ENCODE measurements around the gene OFD1.

OFD1 gene

GRCh38 chrX:13694359-13694758 is 40.2 kb upstream of the OFD1 start:
- H3K9ac ChIP-seq (ENCODE audit: low read depth, low read length), result no peak overlapping the region
- peaks cover 15% of the 10 kb centered on the region for H3K4me1 ChIP-seq (ENCODE audit: control insufficient read depth, insufficient read depth, low read length)
- H3K4me2 ChIP-seq (ENCODE audit: low read length), result peak overlapping the region; percentile 28
- no peaks in the 10 kb centered on the region for H3K36me3 ChIP-seq (ENCODE audit: insufficient read depth, low read length)
- H3K27me3 ChIP-seq (ENCODE audit: control insufficient read depth, insufficient read depth, low read length), result no peaks in the 10 kb centered on the region
- H3K4me3 ChIP-seq (ENCODE audit: low read length), result no peak overlapping the region
- no peaks in the 10 kb centered on the region for H3K9me3 ChIP-seq (replicated peaks; ENCODE audit: low read length)

GRCh38 chrX:13694983-13695382 is 39.6 kb upstream of the OFD1 start:
- no peaks in the 10 kb centered on the region for H3K27me3 ChIP-seq (ENCODE audit: control insufficient read depth, insufficient read depth, low read length)
- no peaks in the 10 kb centered on the region for H3K36me3 ChIP-seq (ENCODE audit: insufficient read depth, low read length)
- H3K4me2 ChIP-seq (ENCODE audit: low read length), result peak overlapping the region; percentile 28
- H3K9me3 ChIP-seq (replicated peaks; ENCODE audit: low read length), result no peaks in the 10 kb centered on the region
- H3K9ac ChIP-seq (ENCODE audit: low read depth, low read length), result no peak overlapping the region
- peaks cover 18% of the 10 kb centered on the region for H3K4me1 ChIP-seq (ENCODE audit: control insufficient read depth, insufficient read depth, low read length)
- no peak overlapping the region for H3K4me3 ChIP-seq (ENCODE audit: low read length)

- Histone ChIP-seq H3K4me1 (ENCODE audit: control insufficient read depth, insufficient read depth, low read length) (peaks cover 17% of the 10 kb centered on the region), H3K9me3 (replicated peaks; ENCODE audit: low read length) (no peaks in the 10 kb centered on the region), H3K4me3 (ENCODE audit: low read length) (no peak overlapping the region), H3K36me3 (ENCODE audit: insufficient read depth, low read length) (no peaks in the 10 kb centered on the region), H3K27me3 (ENCODE audit: control insufficient read depth, insufficient read depth, low read length) (no peaks in the 10 kb centered on the region), H3K9ac (ENCODE audit: low read depth, low read length) (no peak overlapping the region), H3K4me2 (ENCODE audit: low read length) (no peak overlapping the region)
Observed at GRCh38 chrX:13695601-13696115, 38.9 kb upstream of the OFD1 start.

- Histone ChIP-seq H3K9ac (ENCODE audit: low read depth, low read length) (no peak overlapping the region), H3K4me3 (ENCODE audit: low read length) (no peak overlapping the region), H3K9me3 (replicated peaks; ENCODE audit: low read length) (no peaks in the 10 kb centered on the region), H3K27me3 (ENCODE audit: control insufficient read depth, insufficient read depth, low read length) (no peaks in the 10 kb centered on the region), H3K36me3 (ENCODE audit: insufficient read depth, low read length) (no peaks in the 10 kb centered on the region), H3K4me2 (ENCODE audit: low read length) (no peak overlapping the region), H3K4me1 (ENCODE audit: control insufficient read depth, insufficient read depth, low read length) (peaks cover 16% of the 10 kb centered on the region)
Observed at GRCh38 chrX:13697455-13697854, 37.1 kb upstream of the OFD1 start.

- Histone ChIP-seq H3K4me3 (ENCODE audit: low read length) (no peak overlapping the region), H3K36me3 (ENCODE audit: insufficient read depth, low read length) (no peaks in the 10 kb centered on the region), H3K27me3 (ENCODE audit: control insufficient read depth, insufficient read depth, low read length) (no peaks in the 10 kb centered on the region), H3K9ac (ENCODE audit: low read depth, low read length) (no peak overlapping the region), H3K9me3 (replicated peaks; ENCODE audit: low read length) (no peaks in the 10 kb centered on the region), H3K4me1 (ENCODE audit: control insufficient read depth, insufficient read depth, low read length) (peaks cover 16% of the 10 kb centered on the region), H3K4me2 (ENCODE audit: low read length) (no peak overlapping the region)
Observed at GRCh38 chrX:13697976-13698375, 36.6 kb upstream of the OFD1 start.

- Histone ChIP-seq H3K4me1 (ENCODE audit: control insufficient read depth, insufficient read depth, low read length) (peaks cover 16% of the 10 kb centered on the region), H3K27me3 (ENCODE audit: control insufficient read depth, insufficient read depth, low read length) (no peaks in the 10 kb centered on the region), H3K4me2 (ENCODE audit: low read length) (no peak overlapping the region), H3K36me3 (ENCODE audit: insufficient read depth, low read length) (no peaks in the 10 kb centered on the region), H3K9me3 (replicated peaks; ENCODE audit: low read length) (no peaks in the 10 kb centered on the region), H3K9ac (ENCODE audit: low read depth, low read length) (no peak overlapping the region), H3K4me3 (ENCODE audit: low read length) (no peak overlapping the region)
Observed at GRCh38 chrX:13698432-13698831, 36.1 kb upstream of the OFD1 start.

- no peak overlapping the region for H3K9ac ChIP-seq (ENCODE audit: low read depth, low read length)
- no peaks in the 10 kb centered on the region for H3K9me3 ChIP-seq (replicated peaks; ENCODE audit: low read length)
- H3K4me1 ChIP-seq (ENCODE audit: control insufficient read depth, insufficient read depth, low read length), result peaks cover 18% of the 10 kb centered on the region
- no peak overlapping the region for H3K4me3 ChIP-seq (ENCODE audit: low read length)
- H3K4me2 ChIP-seq (ENCODE audit: low read length), result peak overlapping the region; percentile 17
- H3K27me3 ChIP-seq (ENCODE audit: control insufficient read depth, insufficient read depth, low read length), result no peaks in the 10 kb centered on the region
- no peaks in the 10 kb centered on the region for H3K36me3 ChIP-seq (ENCODE audit: insufficient read depth, low read length)
Observed at GRCh38 chrX:13699183-13699826, 35.2 kb upstream of the OFD1 start.

- H3K4me1 ChIP-seq (ENCODE audit: control insufficient read depth, insufficient read depth, low read length), result peaks cover 12% of the 10 kb centered on the region
- no peak overlapping the region for H3K4me2 ChIP-seq (ENCODE audit: low read length)
- H3K36me3 ChIP-seq (ENCODE audit: insufficient read depth, low read length), result no peaks in the 10 kb centered on the region
- H3K27me3 ChIP-seq (ENCODE audit: control insufficient read depth, insufficient read depth, low read length), result no peaks in the 10 kb centered on the region
- H3K9ac ChIP-seq (ENCODE audit: low read depth, low read length), result no peak overlapping the region
- H3K4me3 ChIP-seq (ENCODE audit: low read length), result no peak overlapping the region
- no peaks in the 10 kb centered on the region for H3K9me3 ChIP-seq (replicated peaks; ENCODE audit: low read length)
Observed at GRCh38 chrX:13700380-13700779, 34.2 kb upstream of the OFD1 start.

- H3K4me3 ChIP-seq (ENCODE audit: low read length), result no peak overlapping the region
- H3K36me3 ChIP-seq (ENCODE audit: insufficient read depth, low read length), result peaks cover under 1% of the 10 kb centered on the region
- H3K27me3 ChIP-seq (ENCODE audit: control insufficient read depth, insufficient read depth, low read length), result no peaks in the 10 kb centered on the region
- no peak overlapping the region for H3K4me2 ChIP-seq (ENCODE audit: low read length)
- no peak overlapping the region for H3K9ac ChIP-seq (ENCODE audit: low read depth, low read length)
- H3K9me3 ChIP-seq (replicated peaks; ENCODE audit: low read length), result no peaks in the 10 kb centered on the region
- H3K4me1 ChIP-seq (ENCODE audit: control insufficient read depth, insufficient read depth, low read length), result peaks cover 12% of the 10 kb centered on the region
Observed at GRCh38 chrX:13702111-13702789, 32.3 kb upstream of the OFD1 start.

- H3K9ac ChIP-seq (ENCODE audit: low read depth, low read length), result no peak overlapping the region
- H3K4me3 ChIP-seq (ENCODE audit: low read length), result no peak overlapping the region
- H3K36me3 ChIP-seq (ENCODE audit: insufficient read depth, low read length), result peaks cover 7% of the 10 kb centered on the region
- H3K9me3 ChIP-seq (replicated peaks; ENCODE audit: low read length), result no peaks in the 10 kb centered on the region
- H3K4me1 ChIP-seq (ENCODE audit: control insufficient read depth, insufficient read depth, low read length), result peaks cover 12% of the 10 kb centered on the region
- H3K27me3 ChIP-seq (ENCODE audit: control insufficient read depth, insufficient read depth, low read length), result no peaks in the 10 kb centered on the region
- no peak overlapping the region for H3K4me2 ChIP-seq (ENCODE audit: low read length)
Observed at GRCh38 chrX:13703135-13703534, 31.4 kb upstream of the OFD1 start.

GRCh38 chrX:13703589-13703988 is 31.0 kb upstream of the OFD1 start:
- H3K4me3 ChIP-seq (ENCODE audit: low read length), result no peak overlapping the region
- no peaks in the 10 kb centered on the region for H3K9me3 ChIP-seq (replicated peaks; ENCODE audit: low read length)
- H3K27me3 ChIP-seq (ENCODE audit: control insufficient read depth, insufficient read depth, low read length), result no peaks in the 10 kb centered on the region
- peaks cover 7% of the 10 kb centered on the region for H3K36me3 ChIP-seq (ENCODE audit: insufficient read depth, low read length)
- H3K4me1 ChIP-seq (ENCODE audit: control insufficient read depth, insufficient read depth, low read length), result peaks cover 12% of the 10 kb centered on the region
- H3K9ac ChIP-seq (ENCODE audit: low read depth, low read length), result no peak overlapping the region
- peak overlapping the region; percentile 4 for H3K4me2 ChIP-seq (ENCODE audit: low read length)

- Histone ChIP-seq H3K4me3 (ENCODE audit: low read length) (no peak overlapping the region), H3K36me3 (ENCODE audit: insufficient read depth, low read length) (peaks cover 21% of the 10 kb centered on the region), H3K4me2 (ENCODE audit: low read length) (no peak overlapping the region), H3K9ac (ENCODE audit: low read depth, low read length) (no peak overlapping the region), H3K27me3 (ENCODE audit: control insufficient read depth, insufficient read depth, low read length) (no peaks in the 10 kb centered on the region), H3K4me1 (ENCODE audit: control insufficient read depth, insufficient read depth, low read length) (no peaks in the 10 kb centered on the region), H3K9me3 (replicated peaks; ENCODE audit: low read length) (no peaks in the 10 kb centered on the region)
Observed at GRCh38 chrX:13711141-13711540, 23.4 kb upstream of the OFD1 start.
